Measurements from ENCODE around the gene VAX1.
"Not testable (repeated sequence)": the region's sequence is repeated elsewhere in the genome, so short reads cannot be mapped to it uniquely, and the experiment has no call there.

VAX1 gene

GRCh38 chr10:117137911-117138642 lies at the start of gene VAX1:
TSS of gene VAX1 (minus strand) at chr10:117138270. CDS start at chr10:117138056, 214 bp downstream.
- no peak for DNase-seq

- DNase-seq: no peak
Observed at GRCh38 chr10:117186832-117187615, 49.0 kb upstream of the VAX1 start.

DNA sequence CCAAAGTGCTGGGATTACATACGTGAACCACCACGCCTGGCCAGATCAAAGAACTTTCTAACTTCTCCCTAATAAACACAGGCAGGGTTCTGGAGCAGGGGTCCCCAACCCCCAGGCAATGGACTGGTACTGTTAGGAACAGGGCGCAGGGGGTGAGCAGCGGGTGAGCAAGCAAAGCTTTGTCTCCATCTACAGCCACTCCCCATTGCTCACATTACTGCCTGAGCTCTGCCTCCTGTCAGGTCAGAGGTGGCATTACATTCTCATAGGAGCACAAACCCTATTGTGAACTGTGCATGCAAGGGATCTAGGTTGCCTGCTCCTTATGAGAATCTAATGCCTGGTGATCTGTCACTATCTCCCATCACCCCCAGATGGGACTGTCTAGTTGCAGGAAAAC lies 47.7 kb upstream of the VAX1 start:
- not testable (repeated sequence) for DNase-seq

DNA sequence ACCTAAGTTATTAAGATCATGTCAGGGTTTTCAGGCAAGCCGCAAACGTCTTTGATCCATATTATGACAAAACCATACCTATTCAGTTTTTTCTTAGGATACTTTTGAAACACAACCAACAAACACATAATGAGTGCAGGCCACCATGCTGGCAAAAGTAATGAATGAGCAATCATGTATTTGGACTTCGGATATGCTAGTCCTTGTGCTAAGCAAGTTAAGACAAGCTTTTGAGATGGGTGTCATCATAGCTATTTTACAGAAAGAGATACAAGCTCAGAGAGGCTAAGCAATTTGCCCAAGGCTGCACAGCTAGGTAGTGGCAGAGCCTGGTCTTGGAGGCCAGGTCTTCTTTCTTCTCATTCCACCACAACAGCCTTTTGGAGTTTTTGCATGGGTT lies 46.8 kb upstream of the VAX1 start:
- no peak for DNase-seq

GRCh38 chr10:117184296-117184695 lies 46.2 kb upstream of the VAX1 start:
- no peak for DNase-seq

DNA sequence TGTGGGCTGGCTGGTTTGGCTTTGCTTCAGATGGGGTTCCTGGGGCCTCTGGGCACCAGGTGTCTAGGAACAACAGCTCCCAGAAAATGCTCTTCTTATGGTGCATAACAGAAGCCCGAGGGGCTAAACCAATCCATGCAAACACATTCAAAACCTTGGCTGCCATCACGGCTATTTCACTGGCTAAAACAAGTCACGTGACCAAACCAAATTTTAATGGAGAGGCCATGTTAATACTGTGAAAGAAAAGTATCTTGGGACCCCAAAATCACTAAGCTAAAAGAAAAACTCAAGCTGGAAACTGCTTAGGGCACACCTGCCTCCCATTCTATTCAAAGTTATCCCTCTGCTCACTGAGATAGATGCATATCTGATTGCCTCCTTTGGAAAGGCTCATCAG lies 40.1 kb upstream of the VAX1 start:
- DNase-seq: no peak

- peak; percentile 60 to 62 for DNase-seq
Observed at GRCh38 chr10:117175901-117176534, 37.9 kb upstream of the VAX1 start.

DNA sequence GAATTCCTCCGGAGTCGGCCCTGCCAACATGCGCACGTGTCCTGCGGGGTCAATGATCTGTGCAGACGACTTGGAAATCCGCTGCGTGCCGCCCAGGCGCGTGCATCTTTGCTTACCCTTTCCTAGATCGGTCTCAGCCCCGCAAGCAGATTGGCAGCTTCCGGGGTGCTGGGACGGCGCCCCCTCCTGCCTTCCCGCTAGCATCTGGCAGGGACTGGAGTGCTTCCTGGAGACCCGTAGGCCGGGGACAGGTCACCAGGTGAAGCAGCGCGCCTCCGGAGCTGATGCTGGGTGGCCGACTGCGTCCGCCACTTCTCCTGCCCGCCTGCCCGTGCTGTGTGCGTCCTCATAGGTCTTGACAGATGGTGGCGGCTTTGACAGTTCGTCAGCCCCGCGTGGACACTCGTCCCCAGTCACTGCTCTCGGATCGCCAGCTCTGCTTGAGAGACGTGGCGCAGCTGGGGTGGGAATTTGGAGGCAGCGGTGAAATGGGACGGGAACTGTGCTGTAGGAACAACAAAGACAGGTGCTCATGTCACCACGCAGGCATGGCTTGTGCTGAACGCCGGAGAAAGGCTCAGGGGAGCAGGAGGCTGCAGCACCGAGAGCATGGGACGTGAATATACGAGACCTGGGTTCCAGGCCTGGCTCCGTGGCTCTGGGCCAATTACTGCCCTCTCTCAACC lies 37.3 kb upstream of the VAX1 start:
- peak in 1 of 2 experiments; percentile 49 for DNase-seq

DNA sequence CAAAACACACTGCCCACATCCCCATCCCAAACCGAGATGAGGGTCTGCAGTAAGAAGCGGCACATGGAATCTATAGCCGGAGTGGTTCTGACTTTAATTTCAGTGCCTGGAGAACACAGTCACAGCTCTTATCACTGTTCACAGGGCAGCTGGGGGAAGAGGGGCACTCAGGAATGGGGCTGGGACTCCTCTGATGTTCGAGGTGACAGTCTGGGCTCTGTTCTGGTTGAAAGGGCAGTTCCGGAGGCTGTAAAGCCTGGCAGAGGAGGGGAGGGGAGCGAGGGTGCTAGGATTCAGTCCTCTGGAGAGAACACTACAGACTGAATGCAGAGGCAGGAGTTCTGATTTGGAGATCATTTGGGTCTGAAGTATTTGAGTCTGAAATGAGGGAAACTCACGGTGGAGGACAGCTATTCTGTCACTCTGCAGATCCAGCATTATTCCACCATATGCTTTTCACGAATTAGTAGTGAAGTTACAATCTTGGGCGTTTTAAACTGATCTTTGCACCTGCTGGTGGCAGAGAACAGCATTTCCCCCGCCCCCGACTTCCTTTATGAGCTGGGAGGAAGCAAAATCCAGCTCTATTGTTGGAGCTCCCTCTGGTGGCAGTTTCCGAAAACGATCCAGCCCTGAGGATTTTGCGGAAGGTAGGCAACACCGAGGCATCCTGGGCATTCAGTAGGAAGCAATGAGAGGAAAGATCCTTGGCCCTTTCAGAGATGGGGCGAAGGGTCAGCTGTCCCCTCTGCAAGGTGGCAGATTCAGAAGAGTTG lies 36.6 kb upstream of the VAX1 start:
- DNase-seq: peak; percentile 64 to 71

- no peak for DNase-seq
Observed at GRCh38 chr10:117170244-117170643, 32.2 kb upstream of the VAX1 start.

DNA sequence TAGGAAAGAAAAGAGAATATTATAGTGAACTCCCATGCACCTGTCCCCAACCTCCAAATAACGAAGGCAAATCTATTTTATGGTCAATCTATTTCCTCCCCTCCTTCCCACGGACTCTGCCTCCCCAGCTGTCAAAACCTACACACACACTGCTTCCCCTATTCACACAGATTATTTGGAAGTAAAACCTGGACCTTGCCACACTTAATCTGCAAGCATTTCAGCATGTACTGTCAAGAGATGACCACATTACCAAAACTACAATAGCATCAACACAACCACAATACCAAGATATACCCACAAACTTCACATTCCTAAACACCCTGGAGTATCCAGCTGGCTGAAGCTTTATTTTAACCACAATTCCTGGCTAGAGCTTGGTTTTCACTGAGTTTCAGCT lies 31.4 kb upstream of the VAX1 start:
- DNase-seq: no peak

- no peak for DNase-seq
Observed at GRCh38 chr10:117168729-117169128, 30.7 kb upstream of the VAX1 start.

DNA sequence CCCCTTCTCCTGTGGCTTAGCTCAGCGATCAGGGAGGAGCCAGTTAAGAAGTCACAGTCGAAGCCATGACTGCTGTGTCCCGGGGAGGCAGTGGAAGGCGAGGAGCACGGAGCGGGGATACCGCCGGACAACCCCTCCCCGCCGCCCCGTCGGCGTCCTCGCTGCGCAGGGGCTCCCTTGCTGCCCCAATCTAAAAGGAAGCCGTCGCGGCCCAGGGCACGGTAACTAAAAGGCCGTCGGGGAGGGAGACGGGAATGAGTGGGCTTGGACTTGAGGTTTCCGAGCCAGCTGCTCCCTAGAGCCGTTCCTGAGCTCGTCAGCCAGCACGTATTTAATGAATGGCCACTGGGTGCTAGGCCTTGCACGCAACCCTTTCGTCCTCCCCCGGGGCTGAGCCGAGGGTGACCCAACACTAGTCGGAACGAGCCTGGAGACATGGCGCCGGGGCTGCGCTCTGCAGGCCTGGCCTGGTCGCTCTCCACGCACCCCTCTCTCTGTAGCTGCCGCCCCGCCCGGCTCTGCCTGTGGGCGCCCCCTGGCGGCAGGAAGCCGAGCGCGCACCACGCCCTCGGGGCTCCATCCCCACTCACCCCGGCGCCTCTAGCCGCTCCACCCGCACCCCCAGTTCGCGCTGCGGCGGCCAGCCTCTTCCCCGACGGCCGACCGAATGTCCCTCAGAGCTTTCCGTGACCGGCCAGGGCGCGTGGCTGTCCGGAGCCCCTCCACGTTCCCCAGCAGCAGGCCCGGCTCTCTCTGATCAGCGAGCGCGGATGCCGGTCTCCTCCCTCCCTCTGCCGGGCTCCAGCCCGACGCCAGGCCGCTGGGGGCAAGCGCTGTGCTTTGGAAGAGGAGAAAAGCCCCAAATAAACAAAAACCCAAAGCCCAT lies 30.0 kb upstream of the VAX1 start:
- DNase-seq: peak in 1 of 2 experiments; percentile 10

DNA sequence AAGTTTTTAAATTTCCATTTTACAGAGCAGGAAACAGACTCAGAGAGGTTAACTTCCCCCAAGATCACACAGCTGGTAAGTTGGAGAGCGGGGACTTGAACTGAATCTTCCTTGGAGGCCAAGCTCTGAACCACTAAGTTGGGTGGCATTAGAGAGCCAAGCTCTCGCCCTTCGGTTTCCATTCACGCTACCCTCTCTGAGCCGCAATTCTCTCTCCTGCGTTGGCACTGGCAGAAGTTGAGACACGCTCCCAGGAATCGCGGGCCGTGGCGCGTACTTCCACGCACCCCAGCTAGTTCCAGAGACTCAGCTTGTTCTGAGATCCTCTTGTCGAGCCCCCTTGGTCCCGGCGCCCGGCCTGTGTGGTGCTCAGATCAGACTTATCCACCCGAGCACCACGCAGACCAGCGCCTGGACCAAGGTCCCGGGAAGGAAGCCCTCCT lies 29.3 kb upstream of the VAX1 start:
- no peak for DNase-seq

DNA sequence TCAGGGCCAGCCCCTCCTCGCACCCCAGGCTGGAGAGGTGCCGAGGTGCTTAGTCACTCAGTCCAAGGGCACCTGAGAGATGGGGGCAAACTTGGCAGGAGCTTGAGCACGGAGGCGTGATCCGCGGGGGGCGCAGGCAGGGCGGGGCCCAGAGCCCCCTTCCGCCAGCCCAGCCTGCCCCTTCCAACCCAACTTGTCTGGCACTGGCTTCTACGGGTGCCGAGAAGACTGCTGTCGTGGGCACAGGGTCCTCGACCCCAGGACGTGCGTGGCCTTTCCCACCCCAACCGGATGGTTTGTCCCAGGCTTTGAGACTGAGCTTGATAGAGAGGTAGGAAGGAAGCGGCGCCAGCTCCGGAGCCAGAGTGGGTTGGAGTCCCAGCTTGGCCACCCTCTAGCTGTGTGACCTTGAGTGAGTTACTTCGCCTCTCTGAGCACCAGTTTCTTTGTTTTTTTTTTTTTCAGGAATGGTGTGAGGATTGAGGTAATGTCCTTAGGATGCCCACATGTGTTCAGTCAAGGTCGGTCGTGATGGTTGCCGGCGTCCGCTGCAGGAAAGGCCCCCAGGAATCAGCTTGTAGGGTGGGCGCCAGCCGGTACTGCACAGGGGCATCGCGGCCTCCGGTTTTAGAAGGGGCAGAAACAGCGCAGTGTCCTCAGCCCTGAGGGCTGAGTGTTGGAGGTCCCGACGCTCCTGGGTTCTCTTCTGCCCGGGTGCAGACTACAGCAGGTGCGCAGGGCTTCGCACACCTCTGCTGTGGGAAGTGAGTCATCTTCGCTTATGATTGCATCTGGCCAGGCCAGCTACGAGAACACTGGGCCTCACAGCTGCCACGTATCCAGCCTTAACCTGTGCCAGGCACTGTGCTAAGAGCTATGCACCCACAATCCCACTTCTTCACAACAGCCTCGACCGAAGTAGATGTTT lies 28.6 kb upstream of the VAX1 start:
- peak in 1 of 2 experiments; percentile 6 for DNase-seq

DNA sequence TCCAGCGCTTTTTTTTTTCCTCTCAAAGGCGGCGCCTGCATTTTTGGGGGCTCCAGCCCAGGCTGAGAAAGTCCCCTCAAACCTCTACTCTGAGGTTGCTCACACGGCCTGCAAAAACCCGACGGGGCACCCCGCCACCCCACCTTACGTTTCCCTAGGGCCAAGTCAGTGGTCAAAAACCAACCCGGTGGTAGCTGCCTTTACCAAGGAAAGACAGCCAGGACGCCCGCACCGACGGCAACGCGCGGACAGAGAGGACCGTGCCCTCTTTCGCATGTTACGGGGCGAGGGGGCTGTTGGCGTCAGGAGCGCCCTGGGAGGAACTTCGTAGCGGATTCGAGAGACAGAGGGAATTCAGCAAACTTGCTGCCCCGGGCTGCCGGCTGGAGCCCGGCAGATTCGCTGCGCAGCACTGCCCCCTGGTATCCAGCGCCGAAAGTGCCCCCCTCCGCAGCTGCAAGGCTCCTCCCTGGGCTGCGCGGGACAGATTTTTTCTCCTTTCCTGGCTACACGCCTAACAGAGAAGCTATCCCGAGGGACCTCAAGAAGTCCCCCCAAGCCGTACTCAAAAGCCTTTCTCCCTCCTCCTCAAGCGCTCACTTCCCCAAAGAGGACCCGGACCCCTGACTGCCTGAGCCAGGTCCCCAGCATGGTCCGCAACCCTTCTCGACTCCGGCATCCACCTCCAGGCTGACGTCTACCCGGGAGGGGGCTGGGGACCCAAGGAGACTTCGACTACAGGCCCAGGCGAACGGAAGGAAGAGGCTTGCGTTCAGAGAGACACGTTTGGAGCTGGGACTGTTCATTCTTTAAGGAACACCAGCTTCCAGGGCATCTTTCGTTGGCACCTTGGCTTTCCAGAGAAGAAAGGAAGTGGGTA lies 27.7 kb upstream of the VAX1 start:
- DNase-seq: peak; percentile 9 to 25

- no peak for DNase-seq
Observed at GRCh38 chr10:117164592-117165537, 26.8 kb upstream of the VAX1 start.

Data from SHP77 (cell line).